ENCODE results near the gene SRGAP3.

The SRGAP3 gene

DNA sequence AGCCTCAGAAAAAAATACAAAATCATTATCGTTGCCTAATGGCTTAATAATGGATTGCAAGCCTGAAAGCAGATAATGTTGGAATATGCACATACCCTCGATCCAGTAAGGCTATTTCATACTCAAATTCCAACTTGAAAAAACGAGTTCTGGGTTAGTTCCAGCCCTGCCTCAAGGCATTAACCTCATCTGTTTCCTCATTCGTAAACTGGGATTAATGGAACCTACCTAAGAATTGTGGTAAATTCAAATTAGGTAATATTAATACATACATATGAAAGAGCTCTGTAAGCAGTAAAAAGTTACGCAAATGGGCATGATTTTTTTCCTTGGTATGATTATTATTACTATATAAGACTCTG is 107.5 kb downstream of the SRGAP3 start:
- no peak overlapping the region for H3K4me3 ChIP-seq (IDR thresholded peaks at IDR 0.05; ENCODE audit: insufficient read depth, low read depth, low read length)
- H3K79me2 ChIP-seq (ENCODE audit: insufficient read depth, low read depth): no peaks in the 10 kb centered on the region
- no peak overlapping the region for H2AFZ ChIP-seq (ENCODE audit: low read depth)
- no peak overlapping the region for H3K27ac ChIP-seq
- H3K4me1 ChIP-seq (ENCODE audit: low read depth, poor library complexity, severe bottlenecking): peaks cover 18% of the 10 kb centered on the region
- TF ChIP-seq CTCF (conservative IDR thresholded peaks at IDR 0.05; ENCODE audit: low read depth, low read length): no peak
- no peak overlapping the region for H3K9ac ChIP-seq
- no peaks in the 10 kb centered on the region; the same call in 1 of the 2 replicates for H4K20me1 ChIP-seq (ENCODE audit: insufficient read depth)
- H3K36me3 ChIP-seq (ENCODE audit: insufficient read depth): no peaks in the 10 kb centered on the region
- H3K4me2 ChIP-seq: no peak overlapping the region
- no peaks in the 10 kb centered on the region; the same call in 1 of the 2 replicates for H3K27me3 ChIP-seq (ENCODE audit: insufficient read depth, low read depth)

GRCh38 chr3:9139366-9139765 is 110.1 kb downstream of the SRGAP3 start:
- H3K27ac ChIP-seq: no peak overlapping the region
- no peaks in the 10 kb centered on the region for H4K20me1 ChIP-seq (ENCODE audit: insufficient read depth)
- no peak overlapping the region for H3K4me2 ChIP-seq
- H3K4me1 ChIP-seq (ENCODE audit: low read depth, poor library complexity, severe bottlenecking): no peaks in the 10 kb centered on the region
- H3K27me3 ChIP-seq (ENCODE audit: insufficient read depth, low read depth): no peaks in the 10 kb centered on the region
- TF ChIP-seq CTCF (conservative IDR thresholded peaks at IDR 0.05; ENCODE audit: low read depth, low read length): no peak
- H2AFZ ChIP-seq (ENCODE audit: low read depth): no peak overlapping the region
- H3K36me3 ChIP-seq (ENCODE audit: insufficient read depth): no peaks in the 10 kb centered on the region
- no peak overlapping the region for H3K9ac ChIP-seq
- H3K79me2 ChIP-seq (ENCODE audit: insufficient read depth, low read depth): no peaks in the 10 kb centered on the region
- no peak overlapping the region for H3K4me3 ChIP-seq (IDR thresholded peaks at IDR 0.05; ENCODE audit: insufficient read depth, low read depth, low read length)

DNA sequence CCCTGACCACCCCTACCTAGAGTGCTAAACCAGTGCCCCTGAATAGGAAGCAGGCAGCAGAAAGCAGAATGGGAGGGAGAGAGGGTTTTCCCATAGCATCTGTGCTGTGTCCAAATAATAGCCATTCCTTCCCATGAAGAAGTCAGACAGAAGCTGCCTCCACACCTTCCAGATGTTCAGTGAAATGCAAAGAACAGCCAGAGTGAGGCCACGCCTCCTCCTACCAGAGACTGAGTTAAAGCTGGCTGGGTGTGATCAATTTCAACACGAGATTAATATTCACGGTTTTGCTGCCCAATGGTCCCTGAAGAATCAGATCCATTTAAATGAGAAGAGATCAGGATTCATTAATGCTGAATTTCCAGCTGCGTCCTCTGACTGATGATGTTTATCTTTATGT is 111.8 kb downstream of the SRGAP3 start:
- Histone ChIP-seq H3K36me3 (ENCODE audit: insufficient read depth) (no peaks in the 10 kb centered on the region), H3K27me3 (ENCODE audit: insufficient read depth, low read depth) (no peaks in the 10 kb centered on the region), H3K27ac (no peak overlapping the region), H3K79me2 (ENCODE audit: insufficient read depth, low read depth) (no peaks in the 10 kb centered on the region), H2AFZ (ENCODE audit: low read depth) (no peak overlapping the region), H3K4me1 (ENCODE audit: low read depth, poor library complexity, severe bottlenecking) (no peaks in the 10 kb centered on the region), H3K4me3 (IDR thresholded peaks at IDR 0.05; ENCODE audit: insufficient read depth, low read depth, low read length) (no peak overlapping the region), H4K20me1 (ENCODE audit: insufficient read depth) (no peaks in the 10 kb centered on the region), H3K4me2 (no peak overlapping the region), H3K9ac (no peak overlapping the region)
- no peak for TF ChIP-seq CTCF (conservative IDR thresholded peaks at IDR 0.05; ENCODE audit: low read depth, low read length)

GRCh38 chr3:9136746-9137465 is 112.5 kb downstream of the SRGAP3 start:
- Histone ChIP-seq H3K79me2 (ENCODE audit: insufficient read depth, low read depth) (no peaks in the 10 kb centered on the region), H3K36me3 (ENCODE audit: insufficient read depth) (no peaks in the 10 kb centered on the region), H3K27me3 (ENCODE audit: insufficient read depth, low read depth) (no peaks in the 10 kb centered on the region), H4K20me1 (ENCODE audit: insufficient read depth) (no peaks in the 10 kb centered on the region), H2AFZ (ENCODE audit: low read depth) (no peak overlapping the region), H3K4me1 (ENCODE audit: low read depth, poor library complexity, severe bottlenecking) (no peaks in the 10 kb centered on the region), H3K9ac (no peak overlapping the region), H3K4me3 (IDR thresholded peaks at IDR 0.05; ENCODE audit: insufficient read depth, low read depth, low read length) (no peak overlapping the region), H3K4me2 (no peak overlapping the region), H3K27ac (no peak overlapping the region)
- TF ChIP-seq CTCF (conservative IDR thresholded peaks at IDR 0.05; ENCODE audit: low read depth, low read length): no peak

Data from KMS-11 (cell line).